Lower lobe of right lung (tissue), 2 donors: ENCODE measurements around the gene GALNTL6. TPM values are rescaled to one million over a fixed set of nuclear protein-coding genes. Genes with fewer than 3 reads are reported as not detected.

Experiments
- ATAC-seq, 2 donors: fragments of 200-7000 bp; cut with Tn5 transposase; one replicate each; pipeline ENCODE4 v1.9.1; 2020 to 2022; ENCODE audit warnings: mild to moderate bottlenecking in 2 of 2, moderate library complexity in 2 of 2
- DNase-seq: peaks from one replicate; pipeline ENCODE4 v3.0.0-alpha.2; 2020
- H3K27ac ChIP-seq: fragments of 200-600 bp; one replicate; pipeline ENCODE4 v1.8.0; 2022
- H3K27me3 ChIP-seq: fragments of 200-600 bp; one replicate; pipeline ENCODE4 v1.8.0; 2022; ENCODE audit warnings: low read depth
- H3K36me3 ChIP-seq: fragments of 200-600 bp; one replicate; pipeline ENCODE4 v1.8.0; 2022; ENCODE audit warnings: mild to moderate bottlenecking
- H3K4me1 ChIP-seq: fragments of 200-600 bp; one replicate; pipeline ENCODE4 v1.8.0; 2022
- H3K4me3 ChIP-seq: fragments of 200-600 bp; one replicate; pipeline ENCODE4 v1.8.0; 2022; ENCODE audit warnings: mild to moderate bottlenecking
- H3K9me3 ChIP-seq: fragments of 200-600 bp; one replicate; pipeline ENCODE4 v1.8.0; 2022
- CTCF ChIP-seq: fragments of 200-600 bp; IDR thresholded peaks from one replicate; pipeline ENCODE4 v1.8.0; 2022; ENCODE audit warnings: antibody characterized with exemption, mild to moderate bottlenecking
- intact Hi-C: fragments of 100-400 bp; cut with DNase I; formaldehyde crosslinking; loops from one replicate; pipeline ENCODE4 v1.11.0; 2022
- total RNA-seq: library from RNA; stranded (reverse); fragmentation: NEBNext Ultra II Directional; extraction: Animal tissue kit (Norgen Biotek cat#: 25700); gene quantifications from one replicate; pipeline ENCODE4 v1.2.1, GENCODE V29; 2021
- donor health status: DM: no; HTN: yes; CAD: no; lungs with severe emphysema.

The GALNTL6 gene
- total RNA-seq, 1 donor from 2014 or later: not detected

DNA sequence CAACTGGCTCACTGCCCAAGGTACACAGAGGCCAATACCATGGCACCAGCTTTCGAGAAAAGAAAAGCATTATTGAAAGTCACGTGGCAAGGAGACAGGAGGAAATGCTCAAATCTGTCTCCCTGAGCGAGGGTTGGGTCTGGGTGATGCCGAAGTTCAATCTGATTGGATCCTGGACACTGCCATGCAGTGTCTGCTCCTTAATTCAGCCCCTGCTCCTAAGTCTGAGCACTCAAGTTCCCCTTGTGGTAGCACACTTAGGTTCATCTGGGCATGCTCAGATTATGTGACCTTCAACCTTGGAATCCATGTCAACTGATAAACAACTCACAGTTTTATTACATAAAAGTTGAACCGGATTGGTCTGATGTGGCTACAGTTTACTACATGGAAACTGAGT is 842.9 kb downstream of the GALNTL6 start:
- no peak for TF ChIP-seq CTCF
- ATAC-seq (no peak), DNase-seq (no peak)
- no peaks in the 10 kb centered on the region for H3K36me3 ChIP-seq
- H3K4me3 ChIP-seq: no peak overlapping the region
- H3K4me1 ChIP-seq: no peaks in the 10 kb centered on the region
- intact Hi-C loops: no loop called here
- H3K27ac ChIP-seq: no peak overlapping the region
- H3K9me3 ChIP-seq: no peaks in the 10 kb centered on the region
- H3K27me3 ChIP-seq: no peaks in the 10 kb centered on the region

GRCh38 chr4:172657081-172657480 is 843.9 kb downstream of the GALNTL6 start:
- ATAC-seq (no peak), DNase-seq (no peak)
- H3K36me3 ChIP-seq: no peaks in the 10 kb centered on the region
- no peak overlapping the region for H3K4me3 ChIP-seq
- H3K4me1 ChIP-seq: no peaks in the 10 kb centered on the region
- no peak for TF ChIP-seq CTCF
- no peaks in the 10 kb centered on the region for H3K9me3 ChIP-seq
- intact Hi-C loops: no loop called here
- H3K27ac ChIP-seq: no peak overlapping the region
- H3K27me3 ChIP-seq: no peaks in the 10 kb centered on the region

DNA sequence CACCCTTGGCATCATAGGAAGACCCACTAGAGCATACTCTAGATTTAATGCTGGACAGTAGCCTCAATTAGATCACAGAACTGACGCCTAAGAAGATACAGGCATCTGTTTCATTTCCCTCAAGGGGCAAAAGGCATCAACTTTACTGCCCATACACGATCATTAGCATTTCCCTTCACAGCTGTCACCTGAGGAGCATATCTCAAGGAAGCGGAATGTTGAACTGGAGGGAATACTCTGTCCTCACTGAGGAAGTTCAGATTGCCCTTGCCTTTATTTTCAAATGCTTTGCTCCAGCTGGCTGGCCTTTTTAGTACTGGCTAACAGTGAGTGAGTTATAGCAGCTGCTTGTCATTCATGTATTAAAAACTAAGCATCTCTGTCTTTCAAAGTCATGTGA is 847.0 kb downstream of the GALNTL6 start:
- no peak for ATAC-seq

GRCh38 chr4:172662113-172662512 is 848.9 kb downstream of the GALNTL6 start:
- DNase-seq: no peak
- intact Hi-C loops: no loop called here
- Histone ChIP-seq H3K27ac (no peak overlapping the region), H3K36me3 (no peaks in the 10 kb centered on the region), H3K9me3 (no peaks in the 10 kb centered on the region), H3K4me3 (no peak overlapping the region), H3K27me3 (no peaks in the 10 kb centered on the region), H3K4me1 (no peaks in the 10 kb centered on the region)
- TF ChIP-seq CTCF: no peak
- ATAC-seq: no peak

More for the DNA sequence above, 847.0 kb downstream of the GALNTL6 start:
- no peak for DNase-seq
- Histone ChIP-seq H3K4me1 (no peaks in the 10 kb centered on the region), H3K27me3 (no peaks in the 10 kb centered on the region), H3K36me3 (no peaks in the 10 kb centered on the region), H3K4me3 (no peak overlapping the region), H3K9me3 (no peaks in the 10 kb centered on the region), H3K27ac (no peak overlapping the region)
- TF ChIP-seq CTCF: no peak
- intact Hi-C loops: no loop called here

- Histone ChIP-seq H3K4me3 (no peak overlapping the region), H3K36me3 (no peaks in the 10 kb centered on the region), H3K27ac (no peak overlapping the region), H3K9me3 (no peaks in the 10 kb centered on the region), H3K4me1 (no peaks in the 10 kb centered on the region), H3K27me3 (no peaks in the 10 kb centered on the region)
- DNase-seq (no peak), ATAC-seq (no peak)
- intact Hi-C loops: no loop called here
- no peak for TF ChIP-seq CTCF
Measured at GRCh38 chr4:172666711-172667368, 853.6 kb downstream of the GALNTL6 start.
